H4 (cell line): Measurements from ENCODE around the gene ITGA4. TPM values are rescaled to one million over a fixed set of nuclear protein-coding genes. Genes with fewer than 3 reads are reported as not detected.
A peak's percentile ranks its signal among the peaks of the same experiment; 100 is the strongest.

ENCODE experiments used
- DNase-seq: peaks from one replicate; pipeline ENCODE4 v3.0.0-alpha.2; 2015; ENCODE audit warnings: low spot score
- total RNA-seq: library from RNA; depleted of rRNA; stranded (reverse); fragments of >200 nt; shearing (Covaris generic); gene quantifications from 2 replicates; pipeline ENCODE4 v1.2.3, GENCODE V29; 2014

Gene ITGA4
- total RNA-seq, 1 experiment from 2014 or later = 59.4 TPM

- no peak for DNase-seq
Observed at GRCh38 chr2:181515719-181516118, 58.5 kb downstream of the ITGA4 start.

DNA sequence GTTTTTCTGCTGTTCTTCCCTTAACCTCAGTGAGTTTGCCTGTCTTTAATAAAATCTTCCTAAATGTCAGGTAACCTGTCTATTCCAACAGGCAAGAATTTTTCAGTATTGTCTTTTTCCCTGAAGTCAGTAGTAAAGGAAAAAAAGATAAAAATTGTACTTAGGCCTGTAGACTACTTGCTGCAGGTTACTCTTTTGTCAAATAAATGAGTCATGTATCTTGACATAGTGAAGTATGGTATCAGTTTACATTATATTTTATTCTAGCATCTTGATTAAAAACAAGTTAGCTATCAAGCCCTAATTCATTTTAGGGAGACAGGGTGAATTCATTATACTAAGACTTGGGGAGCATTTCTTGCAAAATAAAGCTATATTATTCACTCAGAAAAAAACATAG, 59.8 kb downstream of the ITGA4 start:
- DNase-seq = no peak

DNA sequence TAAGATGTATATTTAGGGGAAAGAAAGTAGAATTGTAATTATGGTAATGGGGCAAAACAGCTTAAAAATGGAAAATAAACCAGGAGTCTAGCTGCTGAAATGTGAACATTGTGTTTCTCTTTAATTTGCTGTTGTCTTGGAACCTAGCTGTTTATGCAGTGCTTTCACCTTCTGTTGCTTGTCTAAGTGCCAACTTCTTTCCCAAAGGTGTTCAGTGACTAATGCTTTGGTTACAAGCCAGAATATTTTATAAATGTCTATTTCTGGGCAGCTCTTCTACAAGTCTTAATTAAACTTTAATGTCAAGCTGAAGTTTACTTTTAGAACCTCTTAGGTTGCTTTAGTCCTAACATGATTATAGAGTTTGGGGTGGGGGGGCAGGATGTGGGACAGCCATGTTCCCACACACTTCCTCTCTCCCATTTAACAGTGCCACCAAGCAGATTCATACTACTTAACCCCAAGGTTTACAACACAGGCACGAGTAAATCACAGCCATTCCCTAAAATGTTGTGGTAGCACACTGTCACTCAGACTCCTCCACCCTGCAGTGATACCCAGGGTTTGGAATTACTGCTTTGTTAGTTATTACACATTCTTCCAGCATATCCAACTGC, 60.6 kb downstream of the ITGA4 start:
- peak; percentile 11 for DNase-seq

DNA sequence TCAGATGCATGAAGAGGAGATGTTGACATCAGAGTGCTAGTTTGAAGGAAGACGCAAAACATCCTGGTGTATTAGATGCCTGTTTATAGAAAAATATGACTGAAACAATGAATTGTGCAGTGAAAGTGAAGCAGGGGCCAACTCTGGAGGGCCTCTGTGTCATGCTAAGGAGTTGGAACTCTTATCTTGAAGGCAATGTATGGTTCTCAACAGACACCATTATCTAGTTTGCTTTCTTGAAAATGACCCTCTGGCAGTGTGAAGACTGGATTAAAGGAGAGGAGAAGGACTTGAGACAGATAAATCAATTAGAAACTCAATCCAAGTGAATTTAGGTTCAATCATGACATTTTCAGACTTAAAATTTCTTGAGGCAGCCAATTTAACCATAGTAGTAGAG, 63.1 kb downstream of the ITGA4 start:
- DNase-seq = no peak

DNA sequence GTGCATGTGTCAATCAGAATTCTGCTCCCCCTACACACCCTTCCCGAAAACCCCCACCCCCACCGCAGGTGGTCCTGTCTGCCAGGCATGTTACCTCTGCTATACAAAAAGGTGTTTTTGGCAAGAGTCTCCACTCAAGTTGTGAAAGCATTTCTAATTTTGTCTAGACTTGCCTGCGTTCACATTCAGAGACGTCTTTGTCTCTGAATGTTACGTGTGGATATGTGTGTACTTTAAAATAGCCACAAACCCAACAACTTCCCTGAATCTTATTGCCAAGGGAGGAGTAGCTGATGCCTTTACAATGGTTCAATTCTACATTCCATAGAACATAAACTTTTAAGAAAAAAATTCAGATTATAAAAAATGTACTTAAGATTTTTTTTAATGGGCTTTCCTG, 66.6 kb downstream of the ITGA4 start:
- DNase-seq = no peak

GRCh38 chr2:181526014-181526413, 68.8 kb downstream of the ITGA4 start:
- no peak for DNase-seq

GRCh38 chr2:181527058-181527457, 69.9 kb downstream of the ITGA4 start:
- no peak for DNase-seq

DNA sequence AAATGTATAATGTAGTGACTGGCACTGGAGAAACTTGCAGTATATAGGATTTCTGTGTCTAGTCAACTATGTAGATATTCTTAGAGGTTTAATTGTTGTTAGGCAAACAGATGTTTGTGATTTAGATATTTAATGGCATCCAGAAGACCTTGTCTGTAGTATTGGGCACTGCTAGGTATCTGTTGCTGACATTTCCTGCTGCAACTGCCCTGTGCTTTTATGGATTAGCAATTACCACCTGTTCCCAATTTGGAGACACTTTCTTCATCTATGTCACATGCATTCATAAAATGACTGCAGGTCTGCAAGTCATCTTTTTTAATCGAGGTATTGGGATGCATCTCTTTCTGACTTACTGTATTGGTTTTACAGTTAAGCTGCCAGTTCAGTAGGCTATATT, 71.3 kb downstream of the ITGA4 start:
- DNase-seq = no peak

DNA sequence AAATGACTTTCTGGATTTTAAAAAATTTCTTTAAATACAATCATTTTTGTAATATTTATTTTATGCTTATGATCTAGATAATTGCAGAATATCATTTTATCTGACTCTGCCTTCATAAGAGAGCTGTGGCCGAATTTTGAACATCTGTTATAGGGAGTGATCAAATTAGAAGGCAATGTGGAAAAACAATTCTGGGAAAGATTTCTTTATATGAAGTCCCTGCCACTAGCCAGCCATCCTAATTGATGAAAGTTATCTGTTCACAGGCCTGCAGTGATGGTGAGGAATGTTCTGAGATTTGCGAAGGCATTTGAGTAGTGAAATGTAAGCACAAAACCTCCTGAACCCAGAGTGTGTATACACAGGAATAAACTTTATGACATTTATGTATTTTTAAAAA, 79.5 kb downstream of the ITGA4 start:
- DNase-seq = no peak

- DNase-seq = no peak
Observed at GRCh38 chr2:181540421-181540820, 83.2 kb downstream of the ITGA4 start.

DNA sequence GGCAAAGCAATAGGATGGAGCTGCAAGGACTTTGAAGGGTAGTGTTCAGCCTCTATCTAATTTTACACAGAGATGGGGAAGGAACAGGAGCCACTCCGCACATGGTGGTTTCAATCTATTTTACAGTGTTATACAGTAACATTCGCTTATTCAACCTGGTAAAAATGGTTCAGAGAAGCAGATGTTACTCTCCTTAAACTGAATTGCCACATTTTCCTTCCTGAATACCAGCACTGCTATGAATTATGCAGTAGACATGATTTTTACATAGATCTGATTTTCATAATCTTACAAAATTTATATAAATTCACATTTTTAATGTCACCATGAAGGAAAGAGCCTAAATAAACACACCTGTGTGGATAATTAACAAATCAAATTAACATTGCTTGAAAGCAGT, 85.0 kb downstream of the ITGA4 start:
- DNase-seq = no peak

DNA sequence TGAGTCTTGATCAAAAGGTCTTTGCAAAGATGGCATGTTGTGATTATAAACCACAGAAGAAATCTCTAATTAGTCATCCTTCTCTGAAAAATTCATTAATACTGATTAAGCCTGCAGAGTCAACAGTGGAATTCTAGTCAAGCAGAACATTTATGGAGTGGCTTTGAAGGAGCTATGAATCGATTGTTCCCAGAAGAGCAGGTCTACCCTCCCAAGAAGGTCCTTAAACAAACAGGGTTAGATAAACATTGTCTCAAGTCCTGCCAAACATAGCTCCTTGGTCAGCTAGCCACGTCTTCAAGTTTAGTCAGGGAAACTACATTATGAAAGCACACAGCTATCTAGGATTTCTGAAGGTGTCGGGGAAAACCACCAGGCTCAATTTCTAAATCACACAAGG, 88.9 kb downstream of the ITGA4 start:
- DNase-seq = no peak

- no peak for DNase-seq
Observed at GRCh38 chr2:181552808-181553207, 95.6 kb downstream of the ITGA4 start.

DNA sequence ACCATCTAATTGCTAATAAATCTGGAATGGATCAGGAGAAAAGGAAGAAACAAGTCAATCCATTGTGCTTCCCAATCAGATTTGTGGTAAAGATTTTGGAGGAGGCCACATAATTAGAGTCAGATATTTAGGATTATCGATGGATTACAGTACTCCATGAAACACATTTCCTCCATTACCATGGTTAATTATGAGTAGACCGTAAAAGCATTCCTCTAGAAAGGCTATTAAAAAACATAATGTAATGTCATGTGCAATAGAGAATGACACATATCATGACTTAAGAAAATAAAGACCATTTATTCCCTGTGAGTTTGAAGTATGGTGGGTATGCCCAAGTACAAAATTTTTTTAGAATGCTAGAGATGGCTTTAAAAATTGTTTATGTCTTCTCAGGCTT, 96.1 kb downstream of the ITGA4 start:
- no peak for DNase-seq

DNA sequence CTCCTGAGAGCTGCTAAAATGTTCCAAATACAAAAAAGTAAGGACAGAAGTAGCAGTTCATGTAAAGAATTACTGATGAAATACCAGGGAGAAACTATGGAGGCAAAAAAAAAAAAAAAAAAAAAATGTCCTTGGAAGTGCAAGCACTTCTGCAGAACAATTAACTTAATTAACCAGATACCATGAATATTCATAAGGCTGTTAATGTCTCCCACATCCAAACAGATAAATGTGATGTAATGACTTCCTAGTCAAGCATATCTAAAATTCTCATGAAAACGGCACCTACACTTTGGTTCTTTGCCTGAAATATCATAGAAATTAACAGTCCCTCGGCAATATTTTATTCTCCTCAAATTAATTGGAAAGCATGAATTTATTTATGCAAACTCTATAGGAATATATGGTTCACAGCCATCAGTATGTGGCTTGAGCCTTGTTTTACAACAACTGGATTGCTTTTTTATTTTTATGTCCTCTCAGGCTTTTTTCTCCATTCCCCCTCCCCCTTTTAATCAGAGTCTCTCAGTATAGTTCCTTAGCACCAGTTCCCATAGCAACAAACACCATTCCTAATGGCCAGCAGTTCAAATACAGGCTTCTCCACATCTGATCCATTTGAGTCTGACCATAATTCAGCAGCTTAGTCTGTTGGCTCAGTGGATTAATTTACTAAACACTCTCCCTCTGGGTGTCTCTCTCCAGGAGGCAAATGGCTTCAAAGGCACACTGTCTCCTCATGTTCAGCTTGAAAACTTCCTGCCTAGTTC, 97.1 kb downstream of the ITGA4 start:
- no peak for DNase-seq

- no peak for DNase-seq
Observed at GRCh38 chr2:181558371-181558770, 101.2 kb downstream of the ITGA4 start.

DNA sequence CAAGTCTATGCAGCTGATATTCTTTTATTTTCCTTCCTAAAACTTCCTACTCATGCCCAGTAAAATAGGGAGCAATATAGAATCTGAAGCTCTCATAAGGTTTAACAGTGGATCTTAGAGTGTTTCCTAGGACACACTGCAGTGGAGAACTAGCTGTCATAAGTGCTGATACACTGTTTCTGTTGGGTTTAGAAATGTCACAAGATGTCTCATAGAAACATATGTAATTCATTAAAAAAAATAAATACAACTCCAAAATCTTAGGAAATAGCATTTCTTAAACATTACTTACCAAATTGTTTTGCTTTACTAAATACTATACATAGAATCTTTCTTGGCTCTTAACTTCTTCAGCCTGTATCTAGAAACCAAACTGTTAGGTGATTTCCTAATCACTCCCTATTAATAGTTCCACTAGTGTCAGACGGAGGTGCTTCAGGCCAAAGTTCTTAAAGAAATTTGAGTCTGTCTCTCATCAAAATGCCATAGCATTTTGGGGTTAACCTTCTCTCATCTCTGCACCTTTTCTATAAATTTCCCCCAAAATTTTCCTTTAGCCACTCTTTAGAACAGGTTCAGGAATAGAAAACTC, 106.0 kb downstream of the ITGA4 start:
- DNase-seq = no peak

- DNase-seq = no peak
Observed at GRCh38 chr2:181566334-181567032, 109.3 kb downstream of the ITGA4 start.

DNA sequence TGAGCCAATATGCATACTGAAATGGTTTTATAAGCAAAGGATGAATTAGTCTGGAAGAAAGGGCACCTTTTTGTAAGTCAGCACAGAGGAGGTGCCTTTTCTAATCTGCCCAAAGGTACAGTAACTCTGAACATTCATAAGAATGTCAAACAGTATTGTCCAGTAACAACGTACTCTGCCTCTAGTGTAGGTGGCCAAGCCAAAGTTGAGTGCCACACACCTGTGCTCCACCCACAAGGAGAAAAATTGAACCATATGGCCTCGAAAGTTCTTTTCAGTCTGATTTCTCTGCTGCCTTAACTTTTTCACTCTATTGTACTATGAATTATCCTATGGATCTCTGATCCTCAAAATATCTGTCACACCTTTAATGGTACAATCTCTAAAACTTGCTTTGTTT, 112.9 kb downstream of the ITGA4 start:
- no peak for DNase-seq

GRCh38 chr2:181570833-181571661, 113.9 kb downstream of the ITGA4 start:
- no peak for DNase-seq

DNA sequence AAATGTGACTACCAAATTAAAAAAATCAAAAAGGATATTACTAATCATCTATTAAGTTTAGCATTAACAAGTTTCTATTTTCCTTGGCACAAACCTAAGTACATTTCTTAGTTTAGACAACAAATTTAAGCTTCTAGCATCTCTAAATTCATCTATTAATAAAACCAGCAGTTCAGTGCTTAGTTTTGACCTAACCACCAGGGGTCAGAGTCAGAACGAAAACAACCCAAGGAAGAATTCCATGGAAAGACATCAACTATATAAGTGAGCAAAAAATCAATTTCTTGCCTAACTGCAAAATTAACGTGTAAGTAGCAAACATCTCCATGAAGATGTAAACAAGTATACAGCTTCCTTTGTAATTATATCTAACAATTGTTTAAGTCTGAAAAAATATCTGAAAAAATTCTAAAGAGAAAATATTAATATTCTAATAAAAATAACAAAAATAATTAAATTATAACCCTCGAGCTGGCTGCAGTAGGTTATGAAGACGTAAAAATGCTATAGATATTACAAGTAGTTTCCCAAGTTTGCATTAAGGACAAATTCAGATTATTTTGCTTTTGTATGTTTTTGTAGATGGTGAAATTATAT, 116.1 kb downstream of the ITGA4 start:
- peak; percentile 21 for DNase-seq
